GM19240 (cell line): ENCODE data around the gene HIVEP1.
A peak's percentile ranks its signal among the peaks of the same experiment; 100 is the strongest.

Experiments used
- DNase-seq: peaks from one replicate; pipeline ENCODE4 v3.0.0; 2011; ENCODE audit warnings: low spot score; ENCODE audit not compliant: insufficient read length

The HIVEP1 gene

DNA sequence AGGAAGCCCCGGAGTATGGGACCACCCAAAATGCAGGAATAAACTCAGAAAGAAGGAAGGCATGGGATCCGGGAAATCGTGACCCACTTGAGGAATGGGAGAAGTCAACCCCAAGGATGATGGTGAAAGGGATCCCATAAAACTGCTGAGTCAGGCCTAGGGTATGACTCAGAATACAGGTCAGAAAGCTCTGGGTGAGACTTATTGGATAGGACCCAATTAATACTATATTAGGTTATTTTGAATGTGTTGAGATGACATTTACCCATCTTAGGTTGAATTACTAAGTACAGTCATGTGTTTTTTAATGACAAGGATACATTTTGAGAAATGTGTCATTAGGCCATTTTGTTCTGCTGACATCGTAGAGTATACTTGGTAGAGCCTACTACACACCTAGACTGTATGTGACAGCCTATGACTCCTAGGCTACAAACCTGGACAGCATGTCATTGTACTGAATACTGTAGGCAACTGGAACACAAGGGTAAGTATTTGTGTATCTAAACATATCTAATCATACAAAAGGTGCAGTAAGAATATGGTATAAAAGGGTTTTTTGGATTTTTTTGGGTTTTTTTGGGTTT lies 17.1 kb upstream of the HIVEP1 start:
- no peak for DNase-seq

DNA sequence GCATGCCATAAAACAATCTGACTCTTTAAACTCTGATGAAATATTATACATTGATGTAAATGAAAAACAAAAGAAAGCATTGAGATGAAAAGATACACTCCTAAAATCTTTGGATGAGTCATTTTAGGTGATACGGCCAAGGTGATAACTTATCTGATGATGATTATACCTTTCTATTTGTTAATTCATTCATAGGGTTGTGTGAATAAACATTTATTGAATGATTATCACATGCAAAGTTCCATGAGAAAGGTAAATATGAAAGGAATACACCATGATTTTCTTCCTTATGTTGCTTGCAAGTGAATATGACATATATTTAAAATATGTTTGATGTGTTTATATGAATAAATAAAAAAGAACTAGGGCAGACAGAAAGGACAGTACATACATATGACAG lies 15.4 kb upstream of the HIVEP1 start:
- no peak for DNase-seq

DNA sequence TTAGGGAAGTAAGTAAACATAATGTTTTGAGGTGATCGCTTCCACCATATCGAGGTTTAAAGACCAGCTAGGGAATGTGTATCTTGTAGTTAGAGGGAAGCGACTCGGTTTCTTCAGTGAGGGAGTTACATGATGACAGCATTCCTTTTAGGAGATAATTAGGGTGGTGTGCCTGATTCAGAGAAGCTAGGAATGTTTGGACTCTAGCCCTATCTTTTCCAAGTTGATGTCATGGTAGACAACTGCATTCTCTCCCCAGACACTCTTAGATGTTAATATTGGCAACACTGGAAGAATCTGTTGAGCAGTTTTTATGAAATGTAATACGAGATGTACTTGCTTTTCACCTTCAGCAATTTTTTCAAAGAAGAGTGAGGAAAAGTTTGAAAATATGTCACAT lies 12.9 kb upstream of the HIVEP1 start:
- DNase-seq = no peak

DNA sequence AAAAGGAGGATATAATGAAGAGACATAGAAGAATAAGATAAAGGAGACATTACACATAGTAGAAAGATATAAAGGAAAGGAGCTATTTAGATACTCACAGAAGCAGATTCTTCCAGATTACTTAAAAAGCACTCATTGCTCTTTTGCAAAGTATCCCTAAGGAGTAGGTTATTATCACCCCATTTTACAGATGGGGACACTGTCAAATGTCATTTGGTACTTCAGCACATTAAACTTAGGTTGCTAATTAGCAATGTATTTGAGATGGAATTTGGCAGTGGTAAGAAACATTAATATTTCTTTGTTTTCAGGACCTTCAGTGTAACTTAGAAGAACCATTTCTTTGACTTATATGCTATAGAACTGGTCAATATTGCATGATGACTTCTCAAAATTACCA lies 11.9 kb upstream of the HIVEP1 start:
- DNase-seq = no peak

DNA sequence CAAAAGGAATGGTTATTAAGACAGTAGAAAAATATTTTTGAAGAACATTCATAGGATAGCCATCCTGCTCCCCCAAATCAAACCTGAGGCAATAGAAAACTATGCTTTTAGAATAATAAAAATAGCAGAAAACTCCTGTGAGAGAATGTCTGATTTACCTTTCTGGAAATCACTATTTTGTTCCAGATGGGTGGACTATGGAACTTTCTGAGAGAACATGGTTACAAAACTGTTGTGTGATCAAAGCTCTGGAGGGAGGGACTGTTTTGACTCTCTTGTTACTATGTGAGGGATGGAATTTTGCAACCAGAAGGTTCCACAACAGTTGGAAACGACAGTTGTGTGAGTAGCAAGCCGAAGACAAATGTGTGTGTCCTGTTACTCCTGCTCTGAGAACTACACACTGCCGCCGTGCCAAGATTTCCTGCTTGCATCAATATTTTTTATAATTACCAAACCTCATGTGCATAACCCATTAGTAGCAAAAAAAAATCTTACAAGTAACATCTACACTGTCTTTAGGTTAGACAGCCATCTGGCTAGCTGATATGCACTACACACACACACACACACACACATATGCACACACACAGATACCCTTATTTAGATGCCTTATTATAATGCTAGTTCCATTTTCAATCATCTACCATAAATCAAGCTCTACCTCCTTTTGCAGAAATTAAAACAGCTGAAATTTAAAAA lies 11.0 kb upstream of the HIVEP1 start:
- DNase-seq = no peak

DNA sequence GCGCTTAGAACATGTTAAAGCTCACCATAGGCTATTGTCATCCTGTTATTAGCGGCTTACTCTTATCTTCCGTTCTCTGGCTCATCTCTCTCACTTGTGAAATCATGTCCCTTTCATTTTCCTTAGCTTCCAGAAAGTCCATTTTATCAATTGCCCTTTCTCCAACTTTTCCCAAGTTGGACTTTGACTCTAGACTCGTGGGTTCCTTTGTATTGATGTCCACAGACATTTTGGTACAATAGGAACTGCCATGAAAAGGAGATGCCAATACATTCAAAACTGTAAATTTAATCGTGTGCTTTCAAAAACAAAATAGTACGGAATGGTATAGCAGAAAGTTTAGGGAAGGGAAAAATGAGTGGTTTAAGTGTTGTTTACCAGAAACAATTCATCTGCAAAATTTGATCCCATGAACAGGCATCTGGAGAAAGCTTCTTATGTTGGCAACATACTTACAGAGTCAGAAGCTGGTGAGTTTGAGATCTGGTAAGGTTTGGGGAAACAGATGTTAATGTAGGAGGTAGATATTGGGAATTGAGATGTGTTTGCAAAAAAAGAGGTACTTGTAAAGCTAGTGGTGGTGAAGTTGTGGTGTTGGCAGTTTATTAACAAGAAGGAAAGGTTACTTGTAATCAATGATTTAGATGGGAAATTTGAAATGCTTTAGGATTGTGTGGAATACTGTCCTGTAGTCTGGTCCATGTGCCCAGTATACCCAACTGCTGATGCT lies 10.2 kb upstream of the HIVEP1 start:
- no peak for DNase-seq

DNA sequence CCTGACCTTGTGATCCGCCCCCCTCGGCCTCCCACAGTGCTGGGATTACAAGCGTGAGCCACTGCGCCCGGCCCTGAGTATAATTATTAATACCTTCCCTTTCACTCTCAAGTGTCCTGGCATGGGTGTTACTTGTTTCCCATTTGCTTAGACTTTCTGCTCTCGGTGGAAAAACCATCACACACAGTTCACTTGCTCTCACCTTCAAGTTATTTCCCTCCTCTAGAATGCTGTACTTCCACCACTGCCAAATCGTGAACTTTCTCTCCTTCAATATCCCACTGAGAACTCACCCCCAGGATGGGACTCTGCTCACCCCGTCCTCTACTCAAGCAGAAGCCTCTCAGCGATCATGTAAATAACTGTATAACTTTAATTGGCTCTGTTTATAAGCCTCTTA lies 4.6 kb upstream of the HIVEP1 start:
- no peak for DNase-seq

DNA sequence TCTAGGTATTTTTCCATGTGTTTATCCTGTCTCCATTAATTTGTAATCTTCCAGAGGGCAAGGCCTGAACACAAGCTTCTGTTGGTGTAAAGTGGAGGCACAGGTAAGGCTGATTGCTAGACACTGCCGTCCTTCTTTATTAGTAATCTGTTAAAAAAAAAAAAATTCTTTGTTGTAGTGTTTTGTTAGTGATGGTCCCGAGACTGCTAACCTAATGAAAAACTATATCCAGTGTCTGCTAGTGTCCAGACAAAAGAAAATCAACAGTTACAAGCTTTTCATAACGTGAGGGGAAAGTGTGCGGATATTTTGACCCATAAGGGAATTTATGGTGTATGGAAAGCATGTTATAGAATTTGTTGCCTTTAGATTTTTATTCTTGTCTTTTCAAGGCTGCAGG lies 4.2 kb upstream of the HIVEP1 start:
- no peak for DNase-seq

DNA sequence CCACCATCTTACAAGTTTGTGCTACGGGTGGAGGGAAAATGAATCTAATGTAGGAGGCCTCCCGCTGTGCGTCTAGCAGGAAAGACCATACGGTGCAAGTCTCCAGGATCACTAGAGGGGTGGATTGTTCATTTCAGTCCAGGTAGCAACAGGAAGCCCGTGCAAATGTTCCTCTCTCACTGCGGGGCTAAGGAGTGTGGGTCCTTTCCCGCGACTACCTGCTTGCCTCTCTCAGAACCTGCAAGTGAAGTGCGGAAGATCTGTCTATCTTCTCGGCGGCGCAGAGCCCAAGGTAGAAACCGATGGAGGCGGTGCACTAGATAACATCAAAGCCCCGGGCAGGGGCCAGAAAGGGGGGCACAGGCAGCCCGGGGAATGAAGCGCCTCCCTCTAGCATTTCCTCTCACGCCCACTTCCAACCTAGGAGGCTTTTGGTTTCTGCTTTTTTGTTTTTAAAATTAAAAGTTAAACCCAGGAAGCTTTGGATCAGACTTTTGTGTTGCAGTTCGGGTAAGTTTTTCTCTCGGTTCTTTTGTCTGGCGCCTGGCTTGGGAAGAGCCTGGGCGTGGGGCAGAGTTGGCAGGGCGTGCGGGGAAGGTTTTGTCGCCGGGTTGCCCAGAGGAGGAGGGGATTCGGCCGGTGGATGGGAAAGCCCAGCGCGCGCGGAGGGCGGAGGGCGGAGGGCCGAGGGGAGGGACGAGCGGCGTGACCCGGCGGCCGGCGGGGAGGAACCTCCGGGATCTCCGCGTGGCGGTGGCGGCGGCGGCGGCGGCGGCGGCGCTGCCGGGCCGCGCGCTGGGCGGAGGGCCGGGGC lies 3.5 kb upstream of the HIVEP1 start:
- DNase-seq = no peak

DNA sequence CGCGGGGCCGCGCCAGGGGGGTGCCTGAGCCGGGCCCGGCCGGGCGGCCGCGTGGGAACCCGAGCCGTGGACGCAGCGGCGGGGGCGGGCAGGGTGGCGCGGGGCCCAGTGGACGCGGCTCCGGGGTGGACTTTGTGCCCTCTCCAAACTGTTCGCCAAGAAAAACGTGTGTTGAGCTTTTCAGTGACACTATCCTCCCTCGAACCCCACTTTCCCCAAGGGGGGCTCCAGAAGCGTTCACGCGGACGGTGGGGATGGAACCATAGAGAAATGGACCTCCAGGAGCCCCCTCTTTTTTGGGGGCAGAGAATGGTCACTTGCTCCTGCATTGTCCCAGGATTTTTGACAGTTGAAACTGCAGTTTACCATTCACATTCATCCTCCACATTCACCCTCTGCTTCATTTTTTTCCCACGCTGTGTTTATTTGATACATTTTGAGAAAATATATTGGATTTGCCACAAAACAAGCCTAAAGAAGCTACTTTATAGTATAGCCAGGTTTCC lies 2.9 kb upstream of the HIVEP1 start:
- DNase-seq = no peak

DNA sequence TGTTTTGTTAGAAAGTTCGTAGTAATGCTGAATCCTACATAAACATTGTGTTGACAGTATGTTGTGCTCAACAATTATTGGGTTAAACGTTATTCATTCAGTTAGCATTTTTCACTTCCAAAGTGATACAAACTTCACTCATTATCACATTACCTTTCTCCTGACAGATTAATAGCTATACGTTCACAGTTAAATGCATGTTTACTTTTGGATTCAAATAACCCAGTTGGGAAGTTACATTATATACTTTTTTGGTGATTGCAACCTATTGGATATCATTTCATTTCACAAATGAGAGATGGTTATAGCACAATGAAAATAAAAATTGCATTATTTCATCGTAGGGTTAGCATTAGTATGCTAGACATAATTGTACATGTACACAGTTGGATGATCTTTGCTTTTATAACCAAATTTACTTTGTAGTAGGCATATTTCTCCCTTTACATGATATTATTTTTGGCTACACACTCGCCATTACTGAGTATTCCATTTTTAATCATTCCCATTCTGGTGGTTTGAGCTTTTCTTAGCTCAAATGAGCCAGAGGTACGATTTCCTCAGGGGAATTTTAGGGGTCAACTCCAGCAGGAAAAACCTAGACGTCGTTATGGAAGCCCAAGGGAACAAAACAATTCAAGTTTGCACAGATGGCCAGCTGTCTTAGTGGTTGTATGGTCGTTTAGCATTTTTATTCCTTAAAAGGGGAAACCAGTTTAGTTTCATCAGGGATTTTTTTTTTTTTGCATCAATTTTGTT lies 2.1 kb upstream of the HIVEP1 start:
- DNase-seq = no peak

DNA sequence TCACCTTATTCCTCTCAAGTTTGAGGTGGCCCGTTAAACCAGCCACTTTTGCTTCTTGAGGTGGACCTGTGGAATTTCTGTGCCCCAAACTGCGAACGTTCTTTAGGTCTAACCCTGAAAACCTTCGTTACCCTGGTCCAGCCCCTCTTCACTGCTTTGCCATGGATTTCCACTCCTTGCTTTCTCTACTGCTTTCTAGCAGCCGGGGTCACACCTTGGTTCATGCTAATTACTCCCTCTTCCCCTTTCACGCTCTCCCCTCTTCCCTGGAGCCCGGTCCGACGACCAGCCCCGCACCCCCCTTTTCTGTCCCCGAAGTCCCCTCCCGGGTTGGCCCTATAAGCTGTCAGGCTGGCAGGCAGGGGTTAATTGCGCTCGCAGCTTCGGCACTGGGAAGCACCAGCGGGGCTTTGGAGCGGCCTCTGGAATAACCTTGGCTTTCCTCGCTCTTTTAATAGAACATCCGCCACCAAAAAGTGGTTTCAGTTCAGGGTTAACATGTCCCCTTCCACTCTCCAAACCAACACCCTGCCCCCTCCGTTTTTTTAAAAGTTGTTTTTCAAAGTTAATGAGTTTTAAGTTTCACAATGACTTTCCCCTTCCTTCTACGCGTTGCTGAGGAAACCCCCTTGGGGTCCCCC lies 1.4 kb upstream of the HIVEP1 start:
- no peak for DNase-seq

DNA sequence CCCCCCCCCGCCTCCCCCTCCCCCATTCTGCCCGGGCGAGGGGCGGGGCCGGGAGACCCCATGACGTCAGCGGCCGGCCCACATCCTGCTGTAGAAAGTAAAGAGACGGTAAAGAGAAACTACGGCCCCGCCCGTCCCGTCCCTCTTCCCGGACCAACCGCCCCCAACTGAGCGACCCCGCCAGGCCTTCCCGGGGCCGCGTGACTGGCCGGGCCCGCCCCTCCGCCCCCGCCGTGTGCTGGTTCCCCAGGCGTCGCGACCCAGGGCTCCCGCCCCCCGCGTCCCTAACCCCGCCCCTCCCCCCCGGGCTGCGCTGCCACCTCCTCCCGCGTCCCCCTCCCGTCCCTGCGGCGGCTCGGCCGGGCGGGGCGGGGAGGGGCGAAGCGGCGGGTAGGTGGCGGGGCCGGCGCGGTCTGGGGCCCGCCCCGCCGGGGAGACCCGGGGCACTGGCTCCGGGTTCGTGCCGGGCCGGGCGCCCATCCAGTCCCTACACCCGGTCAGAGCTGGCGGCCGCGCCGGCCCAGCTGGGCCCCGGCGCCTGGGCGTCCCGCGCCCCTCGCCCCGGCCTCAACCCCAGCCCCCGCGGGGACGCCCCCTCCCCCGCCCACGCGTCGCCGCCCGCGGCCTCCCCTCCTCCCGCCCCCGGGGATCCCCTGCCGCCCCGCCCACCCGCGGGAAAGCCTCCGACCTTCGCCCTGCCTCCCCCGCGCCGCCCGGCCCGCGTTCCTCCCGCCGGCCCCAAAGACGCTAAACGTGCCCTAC lies 655 bp upstream of the HIVEP1 start:
- peak; percentile 91 for DNase-seq

DNA sequence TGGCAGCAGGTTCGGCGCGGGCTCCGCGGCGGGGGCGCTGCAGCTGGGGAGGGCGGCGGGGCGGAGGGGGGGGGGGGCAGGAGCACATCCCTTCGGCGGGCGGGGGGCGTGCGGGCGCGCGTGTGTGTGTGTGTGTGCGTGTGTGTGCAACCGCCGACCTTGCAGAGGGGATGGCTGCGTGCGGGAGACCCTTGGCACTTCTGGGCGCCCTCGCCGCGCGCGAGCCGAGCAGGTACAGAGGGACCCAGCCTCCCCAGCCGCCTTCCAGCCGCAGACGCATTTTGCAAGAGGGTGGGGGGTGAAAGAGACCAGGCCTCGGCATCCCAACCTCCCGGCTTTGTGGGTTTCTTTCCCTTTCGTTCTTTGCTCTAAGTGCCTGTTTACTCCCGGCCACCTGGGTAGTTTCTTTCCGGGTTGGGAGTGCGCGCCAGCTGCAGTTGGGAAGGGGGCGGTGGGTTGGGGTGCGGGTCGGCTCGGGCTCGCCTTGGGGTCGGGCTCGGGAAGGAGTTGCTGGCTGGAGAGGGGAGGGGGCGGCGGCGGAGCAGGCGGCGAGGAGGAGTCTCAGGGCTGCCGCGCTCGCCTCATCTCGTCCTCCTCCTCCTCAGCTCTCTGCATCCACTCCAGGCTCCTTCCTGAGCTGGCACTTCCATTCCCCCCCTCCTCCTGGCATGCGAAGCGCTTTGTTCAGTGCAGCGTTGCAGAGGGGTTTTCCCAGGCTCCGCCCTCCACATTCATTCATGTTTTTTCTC lies 620 bp downstream of the HIVEP1 start:
- no peak for DNase-seq

DNA sequence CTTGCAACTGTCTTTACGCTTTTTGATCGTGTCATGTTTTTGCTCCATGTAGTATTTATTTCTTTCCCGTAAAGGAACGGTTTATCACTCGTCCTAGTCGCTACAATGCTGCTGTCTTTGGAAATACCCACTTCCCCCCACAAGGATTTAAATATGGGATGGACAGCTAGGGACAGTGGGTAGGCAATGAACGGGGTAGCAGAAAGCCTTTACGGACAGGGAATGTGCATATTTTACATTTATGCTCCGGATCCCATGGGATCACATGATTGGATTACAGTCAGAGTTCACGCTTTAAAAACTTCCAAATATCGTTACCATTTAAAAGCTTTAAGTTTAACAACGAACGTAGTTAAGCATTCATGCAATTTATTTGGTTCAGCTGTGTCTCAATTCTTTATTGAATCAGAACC lies 1.2 kb downstream of the HIVEP1 start:
- DNase-seq = no peak

DNA sequence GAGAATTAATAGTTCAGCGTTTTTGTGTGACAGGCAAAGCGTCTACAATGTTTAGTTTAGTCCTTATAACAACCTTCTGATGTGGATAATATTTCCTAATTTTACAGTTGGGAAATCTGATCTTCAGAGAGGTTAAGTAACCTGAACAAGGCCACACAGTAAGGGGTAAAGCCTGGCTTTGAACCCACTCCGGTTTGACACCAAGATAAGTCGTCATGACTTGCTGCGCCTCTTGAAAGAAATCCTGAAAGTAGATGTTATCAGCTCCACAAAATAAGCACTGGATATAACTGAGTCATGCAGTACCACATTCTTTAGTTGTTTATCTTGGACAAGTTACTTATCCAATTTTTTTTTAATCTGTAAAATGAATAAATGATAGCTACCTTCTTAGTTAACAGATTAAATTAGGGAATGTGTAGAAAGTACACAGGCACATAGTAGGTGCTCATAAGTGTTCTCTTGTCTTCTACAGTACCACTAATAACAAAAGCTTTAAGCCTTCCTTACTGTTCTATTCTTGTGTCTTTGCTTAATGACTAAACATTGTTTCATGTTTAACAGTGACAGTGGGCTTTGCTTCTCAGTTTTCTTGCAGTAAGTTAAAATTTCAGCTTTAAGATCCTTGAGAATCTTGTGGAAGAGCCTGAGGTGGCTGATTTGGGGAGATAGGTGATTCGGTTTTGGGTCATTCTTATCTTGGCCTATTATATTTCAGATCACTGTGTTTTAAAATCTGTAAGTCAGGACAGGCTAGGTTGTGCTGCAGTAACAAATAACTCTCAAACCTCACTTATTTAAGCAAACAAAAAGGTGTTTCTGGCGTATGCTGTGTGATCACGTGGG lies 2.1 kb downstream of the HIVEP1 start:
- no peak for DNase-seq

DNA sequence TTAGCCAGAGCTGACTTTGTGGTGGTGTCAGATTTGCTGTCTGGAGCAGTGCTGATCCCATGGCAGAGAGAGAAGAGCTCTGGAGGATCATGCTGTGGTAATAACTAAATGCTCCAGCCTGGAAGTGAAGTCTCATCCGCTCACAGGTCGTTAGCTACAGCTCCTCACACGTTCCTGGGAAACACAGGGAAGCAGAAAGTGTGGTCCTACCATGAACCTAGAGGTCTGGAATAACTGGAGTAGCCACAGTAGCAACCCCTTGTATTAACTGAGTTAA lies 2.7 kb downstream of the HIVEP1 start:
- no peak for DNase-seq

DNA sequence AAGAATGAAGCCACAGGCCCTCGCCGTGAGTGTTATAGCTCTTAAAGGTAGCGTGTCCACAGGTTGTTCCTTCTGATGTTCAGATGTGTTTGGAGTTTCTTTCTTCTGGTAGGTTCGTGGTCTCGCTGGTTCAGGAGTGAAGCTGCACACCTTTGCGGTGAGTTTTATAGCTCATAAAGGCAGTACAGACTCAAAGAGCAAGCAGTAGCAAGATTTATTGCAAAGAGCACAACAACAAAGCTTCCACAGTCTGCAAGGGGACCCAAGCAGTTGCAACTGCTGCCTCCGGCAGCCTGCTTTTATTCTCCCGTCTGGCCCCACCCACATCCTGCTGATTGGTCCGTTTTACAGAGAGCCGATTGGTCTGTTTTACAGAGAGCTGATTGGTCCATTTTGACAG lies 5.2 kb downstream of the HIVEP1 start:
- DNase-seq = no peak
